K562 (cell line): ENCODE measurements around the gene TBC1D2B. TPM values are rescaled to one million over a fixed set of nuclear protein-coding genes. Genes with fewer than 3 reads are reported as not detected.
A peak's percentile ranks its signal among the peaks of the same experiment; 100 is the strongest.

Experiments used
- ATAC-seq: fragments of 200-7000 bp; cut with Tn5 transposase; 3 replicates; pipeline ENCODE4 v1.9.1; 2020; ENCODE audit warnings: moderate library complexity
- BruUV-seq: library from RNA; stranded (reverse); fragments of 400-500 nt; replicated peaks from 2 replicates; lab custom pipeline; 2021; lab: Mats Ljungman, UMichigan
- CTCF ChIA-PET: fragments of 300-600 bp; formaldehyde crosslinking; extraction: SDS; loops from one replicate; lab custom pipeline; 2021; ENCODE audit warnings: low intra/inter-chr PET ratio; lab: Yijun Ruan, JAX
- POLR2A ChIA-PET: fragments of 300-600, 350-650 bp; sonication (Branson Sonifier 250); formaldehyde crosslinking; extraction: SDS; loops from one replicate; lab custom pipeline; 2021; ENCODE audit warnings: antibody characterized with exemption, inconsistent platforms; lab: Yijun Ruan, JAX
- DNase-seq, 4 experiments: peaks; one replicate each; pipeline versions ENCODE4 v3.0.0 to v3.0.0-alpha.2; 2011 to 2018; ENCODE audit warnings: low spot score in 3 of 4, mixed read lengths in 3 of 4; ENCODE audit errors: extremely low read depth in 1 of 4
- FAIRE-seq: peaks from 2 replicates; lab custom pipeline; 2011; peaks lifted over from hg19 to GRCh38; lab: Jason Lieb, UNC
- H2AFZ ChIP-seq: 2 replicates; pipeline ENCODE4 v1.6.0; 2011; ENCODE audit warnings: low read depth, low read length, control low read depth, inconsistent platforms
- H3K27ac ChIP-seq: fragments of 200-600 bp; 3 replicates; pipeline ENCODE4 v1.8.0; 2011; ENCODE audit warnings: low read depth, mild to moderate bottlenecking, control low read depth, inconsistent platforms, low read length, moderate library complexity, mixed read lengths; ENCODE audit errors: extremely low read depth
- H3K27me3 ChIP-seq, 2 experiments: fragments of 300-600 bp in 1 of 2; 2 replicates in 1 of 2; 3 replicates in 1 of 2; pipeline versions ENCODE4 v1.6.0 to v1.8.0; 2011; ENCODE audit warnings: inconsistent platforms in 2 of 2, low read length in 2 of 2, mild to moderate bottlenecking in 1 of 2, mixed read lengths in 1 of 2, moderate library complexity in 1 of 2; ENCODE audit not compliant: control insufficient read depth in 2 of 2, insufficient read depth in 2 of 2
- H3K36me3 ChIP-seq: fragments of 300-600 bp; 3 replicates; pipeline ENCODE4 v1.8.0; 2011; ENCODE audit warnings: mild to moderate bottlenecking, low read length, inconsistent platforms; ENCODE audit not compliant: control insufficient read depth, insufficient read depth
- H3K4me1 ChIP-seq, 2 experiments: fragments of 200-600 bp in 1 of 2; replicated peaks in 1 of 2; 2 replicates in 1 of 2; 3 replicates in 1 of 2; pipeline versions ENCODE4 v1.5.1 to v1.8.0; 2011; ENCODE audit warnings: inconsistent platforms in 2 of 2, low read length in 2 of 2, mild to moderate bottlenecking in 1 of 2, mixed read lengths in 1 of 2, moderate library complexity in 1 of 2; ENCODE audit not compliant: control insufficient read depth in 2 of 2, insufficient read depth in 2 of 2
- H3K4me2 ChIP-seq: 2 replicates; pipeline ENCODE4 v1.6.1; 2011; ENCODE audit warnings: low read length, control low read depth, inconsistent platforms, mixed read lengths; ENCODE audit not compliant: insufficient read depth
- H3K4me3 ChIP-seq: fragments of 200-600 bp; sonication (generic), shearing (Covaris generic); 2 replicates; pipeline ENCODE4 v1.5.1; 2016; ENCODE audit warnings: control low read depth, inconsistent platforms
- H3K79me2 ChIP-seq: fragments of 200-600 bp; 3 replicates; pipeline ENCODE4 v1.8.0; 2011; ENCODE audit warnings: low read length, inconsistent platforms; ENCODE audit not compliant: control insufficient read depth, insufficient read depth
- H3K9ac ChIP-seq, 2 experiments: 2 replicates each; pipeline versions ENCODE4 v1.6.0 to v1.6.1; 2011; ENCODE audit warnings: low read depth in 2 of 2, low read length in 2 of 2, control low read depth in 1 of 2, inconsistent platforms in 1 of 2, mild to moderate bottlenecking in 1 of 2, mixed read lengths in 1 of 2; ENCODE audit not compliant: insufficient read depth in 1 of 2
- H3K9me1 ChIP-seq: one replicate; pipeline ENCODE4 v1.6.0; 2011; ENCODE audit warnings: inconsistent platforms, mild to moderate bottlenecking, low read length, moderate library complexity; ENCODE audit not compliant: control insufficient read depth, insufficient read depth
- H3K9me3 ChIP-seq: replicated peaks from 2 replicates; pipeline ENCODE4 v1.5.1; 2011; ENCODE audit warnings: low read depth, low read length, inconsistent platforms; ENCODE audit not compliant: control insufficient read depth, insufficient read depth
- H4K20me1 ChIP-seq: replicated peaks from 2 replicates; pipeline ENCODE4 v1.6.1; 2011; ENCODE audit warnings: low read length, inconsistent platforms, mixed read lengths; ENCODE audit not compliant: control insufficient read depth, insufficient read depth
- CHD2 ChIP-seq: IDR thresholded peaks from 2 replicates; pipeline ENCODE4 v1.6.1; 2011; ENCODE audit warnings: low read depth, low read length
- FOXP1 ChIP-seq: sonication (generic); formaldehyde crosslinking; IDR thresholded peaks from 2 replicates; pipeline ENCODE4 v1.8.0; 2022; ENCODE audit warnings: mild to moderate bottlenecking, missing genetic modification reagents
- MTA1 ChIP-seq: fragments of 450-650 bp; IDR thresholded peaks from 2 replicates; pipeline ENCODE4 v1.6.1; 2017; ENCODE audit warnings: borderline replicate concordance
- STAG1 ChIP-seq: sonication (generic); formaldehyde crosslinking; IDR thresholded peaks from 2 replicates; pipeline ENCODE4 v1.5.0; 2020; ENCODE audit warnings: missing genetic modification reagents, borderline replicate concordance
- STAT5B ChIP-seq: fragments of 250-450 bp; sonication (Bioruptor Pico); IDR thresholded peaks from 2 replicates; pipeline ENCODE4 v1.8.0; 2021; ENCODE audit warnings: mild to moderate bottlenecking, inconsistent platforms
- ZFP36 ChIP-seq: fragments of 150-350 bp; IDR thresholded peaks from 2 replicates; pipeline ENCODE4 v1.6.1; 2018; ENCODE audit warnings: low read length, low read depth; ENCODE audit not compliant: partially characterized antibody
- ZNF347 ChIP-seq: fragments of 450-650 bp; formaldehyde crosslinking; IDR thresholded peaks from 2 replicates; pipeline ENCODE4 v1.4.0; 2020; ENCODE audit warnings: low read depth, mild to moderate bottlenecking, moderate library complexity
- ZNF57 ChIP-seq: fragments of 450-650 bp; formaldehyde crosslinking; IDR thresholded peaks from 2 replicates; pipeline ENCODE4 v1.4.0; 2020; ENCODE audit warnings: mild to moderate bottlenecking, moderate library complexity
- ZNF586 ChIP-seq: fragments of 450-650 bp; formaldehyde crosslinking; conservative IDR thresholded peaks from 2 replicates; pipeline ENCODE4 v1.4.0; 2020; ENCODE audit warnings: mild to moderate bottlenecking, moderate library complexity
- WGBS: fragments of 100-300 bp; shearing (Covaris generic); methylation state at CpG from one replicate; pipeline ENCODE4 v1.1.6; 2016; ENCODE audit warnings: low coverage, mixed read lengths; ENCODE audit not compliant: insufficient coverage; ENCODE audit errors: missing lambda C conversion rate; 5-methylcytosine and 5-hydroxymethylcytosine counted together
- in situ Hi-C: fragments of 300-500 bp; cut with MboI; formaldehyde crosslinking; loops from 4 replicates; pipeline ENCODE4 v1.15.0; 2018; ENCODE audit warnings: inconsistent platforms, mixed read lengths
- intact Hi-C: fragments of 100-400 bp; cut with micrococcal nuclease; formaldehyde crosslinking; loops from 2 replicates; pipeline ENCODE4 v1.14.2; 2022
- polyA plus RNA-seq, 8 experiments: library from polyadenylated mRNA; depleted of rRNA in 4 of 8; stranded (reverse) in 5 of 8; unstranded in 3 of 8; fragments of >200 nt; fragmentation: Nextera tagmentation in 2 of 8; fragmentation: Illumina TruSeq in 1 of 8; extraction: Ambion mirVana in 2 of 8; extraction: Trizol in 1 of 8; gene quantifications; 2 replicates each; pipeline versions ENCODE4 v1.2.1 to v1.2.3, GENCODE V29; 2011 to 2014; ENCODE audit warnings: inconsistent platforms in 1 of 8, missing spikeins in 1 of 8
- total RNA-seq, 7 experiments: library from RNA; depleted of rRNA in 6 of 7; stranded (reverse); fragments of >200 nt in 6 of 7; fragmentation: Illumina TruSeq in 2 of 7; extraction: Trizol in 2 of 7; gene quantifications; 2 replicates each; pipeline versions ENCODE4 v1.2.1 to v1.2.3, GENCODE V29; 2011 to 2021; ENCODE audit warnings: low replicate concordance in 1 of 7

Gene TBC1D2B
- total and polyA plus RNA-seq, 9 of the 15 experiments (the other 6 are each of a cell fraction or from before 2014, with no cell fraction given), result 0.15 to 16.3 (median 8.9) TPM

GRCh38 chr15:78052001-78052401, 25.5 kb downstream of the TBC1D2B start:
- no peak for FAIRE-seq
- DNase-seq, result no peak
- Histone ChIP-seq H3K27ac (no peak overlapping the region), H3K4me1 (peaks cover 0 to 3% of the 10 kb centered on the region in 2 experiments; a peak in 1 of 5 replicates), H3K9me3 (no peaks in the 10 kb centered on the region), H3K79me2 (no peaks in the 10 kb centered on the region), H4K20me1 (peaks cover 5% of the 10 kb centered on the region; the same call in 1 of the 2 replicates), H3K4me3 (no peak overlapping the region), H3K9ac (no peak overlapping the region), H3K9me1 (no peaks in the 10 kb centered on the region), H3K27me3 (no peaks in the 10 kb centered on the region), H2AFZ (no peak overlapping the region), H3K4me2 (no peak overlapping the region), H3K36me3 (peaks cover 9% of the 10 kb centered on the region; the same call in 2 of the 3 replicates)
- TF ChIP-seq ZFP36, result peak; percentile 60
- TF ChIP-seq STAG1 (CRISPR knock-in tag), result no peak
- TF ChIP-seq CHD2, result no peak
- BruUV-seq, result no TSS peak
- intact Hi-C loops, result no loop called here
- ChIA-PET POLR2A (interaction anchor here (0.8 to 1.6 kb wide), 5 partner anchors 10 to 83 kb away, joined by 3 to 5 read pairs (median 3); no protein-coding TSS in a partner anchor), CTCF (no interaction called here)
- in situ Hi-C loops, result no loop called here
- no peak; the same call in 2 of the 3 replicates for ATAC-seq

GRCh38 chr15:78051596-78051995, 25.9 kb downstream of the TBC1D2B start:
- H3K9ac ChIP-seq, result no peak overlapping the region
- peaks cover 9% of the 10 kb centered on the region; the same call in 2 of the 3 replicates for H3K36me3 ChIP-seq
- H3K4me2 ChIP-seq, result no peak overlapping the region
- no peaks in the 10 kb centered on the region for H3K9me3 ChIP-seq
- no peak overlapping the region for H3K4me3 ChIP-seq
- ChIA-PET POLR2A (interaction anchor here (0.8 to 1.6 kb wide), 4 partner anchors 11 to 42 kb away, joined by 3 to 5 read pairs (median 4); no protein-coding TSS in a partner anchor), CTCF (no interaction called here)
- DNase-seq (no peak), FAIRE-seq (no peak), ATAC-seq (no peak)
- H3K4me1 ChIP-seq, result peaks cover 0 to 3% of the 10 kb centered on the region in 2 experiments; a peak in 1 of 5 replicates
- H4K20me1 ChIP-seq, result peaks cover 5% of the 10 kb centered on the region; the same call in 1 of the 2 replicates
- 70% methylated on average over 3 of the region's 3 CpGs for WGBS
- intact Hi-C loops, result no loop called here
- H3K27ac ChIP-seq, result no peak overlapping the region
- BruUV-seq, result no TSS peak
- H2AFZ ChIP-seq, result no peak overlapping the region
- in situ Hi-C loops, result no loop called here
- H3K9me1 ChIP-seq, result no peaks in the 10 kb centered on the region
- TF ChIP-seq ZNF347 (CRISPR knock-in tag) (no peak), ZNF586 (no peak), STAT5B (CRISPR knock-in tag) (no peak), ZNF57 (CRISPR knock-in tag) (no peak), MTA1 (no peak), FOXP1 (no peak)
- no peaks in the 10 kb centered on the region for H3K79me2 ChIP-seq
- no peaks in the 10 kb centered on the region for H3K27me3 ChIP-seq
